Smooth muscle cell (in vitro differentiated cells): ENCODE results near the gene COL19A1. TPM values are rescaled to one million over a fixed set of nuclear protein-coding genes. Genes with fewer than 3 reads are reported as not detected.

Experiments
- DNase-seq: peaks from one replicate; lab custom pipeline; 2025; ENCODE audit not compliant: unreplicated experiment; lab: John Stamatoyannopoulos, UW
- H2AFZ ChIP-seq: fragments of 200-600 bp; sonication (generic); 2 replicates; pipeline ENCODE4 v1.6.0; 2016; ENCODE audit warnings: antibody characterized with exemption, low read depth, mild to moderate bottlenecking
- H3F3A ChIP-seq: fragments of 200-600 bp; sonication (generic); 2 replicates; pipeline ENCODE4 v1.6.0; 2017; ENCODE audit warnings: antibody characterized with exemption, low read depth
- H3K27ac ChIP-seq: fragments of 200-600 bp; sonication (generic); 2 replicates; pipeline ENCODE4 v1.5.1; 2016; ENCODE audit warnings: low read depth, mild to moderate bottlenecking
- H3K27me3 ChIP-seq: fragments of 200-600 bp; sonication (generic); 2 replicates; pipeline ENCODE4 v1.6.1; 2016; ENCODE audit warnings: low read depth, mild to moderate bottlenecking
- H3K36me3 ChIP-seq: fragments of 200-600 bp; sonication (generic); 2 replicates; pipeline ENCODE4 v1.5.1; 2016; ENCODE audit warnings: low read depth
- H3K4me1 ChIP-seq: fragments of 200-600 bp; sonication (generic); 2 replicates; pipeline ENCODE4 v1.5.1; 2016; ENCODE audit warnings: low read depth
- H3K4me2 ChIP-seq: fragments of 200-600 bp; sonication (generic); 2 replicates; pipeline ENCODE4 v1.6.0; 2016; ENCODE audit warnings: mild to moderate bottlenecking
- H3K4me3 ChIP-seq: fragments of 200-600 bp; sonication (generic); 2 replicates; pipeline ENCODE4 v1.5.1; 2016; ENCODE audit warnings: mild to moderate bottlenecking
- H3K79me2 ChIP-seq: fragments of 200-600 bp; sonication (generic); 2 replicates; pipeline ENCODE4 v1.6.0; 2016; ENCODE audit warnings: low read depth, mild to moderate bottlenecking
- H3K9ac ChIP-seq: fragments of 200-600 bp; sonication (generic); 2 replicates; pipeline ENCODE4 v1.6.0; 2016; ENCODE audit warnings: low read depth
- H3K9me3 ChIP-seq: fragments of 200-600 bp; sonication (generic); replicated peaks from 2 replicates; pipeline ENCODE4 v1.5.1; 2016; ENCODE audit warnings: low read depth
- H4K20me1 ChIP-seq: fragments of 200-600 bp; sonication (generic); 2 replicates; pipeline ENCODE4 v1.6.0; 2016; ENCODE audit warnings: low read depth
- CTCF ChIP-seq: fragments of 200-600 bp; sonication (generic); IDR thresholded peaks from 2 replicates; pipeline ENCODE4 v1.5.1; 2017; ENCODE audit warnings: borderline replicate concordance, mild to moderate bottlenecking, antibody characterized with exemption; ENCODE audit not compliant: insufficient read depth, poor library complexity, severe bottlenecking
- WGBS: methylation state at CpG from one replicate; pipeline ENCODE4 v1.1.7; 2016; ENCODE audit warnings: low lambda C conversion rate; 5-methylcytosine and 5-hydroxymethylcytosine counted together
- polyA plus RNA-seq: library from polyadenylated mRNA; unstranded; fragments of >200 nt; fragmentation: Nextera tagmentation; extraction: Ambion mirVana; gene quantifications from 2 replicates; pipeline ENCODE4 v1.2.1, GENCODE V29; 2016
- total RNA-seq: library from RNA; depleted of rRNA; stranded (reverse); fragments of >200 nt; gene quantifications from 2 replicates; pipeline ENCODE4 v1.2.3, GENCODE V29; 2014

COL19A1 gene
- total and polyA plus RNA-seq, 2 experiments from 2014 or later, result 0.55 to 1.6 TPM

- no peak for TF ChIP-seq CTCF
- DNase-seq, result no peak
- Histone ChIP-seq H3K9ac (no peak overlapping the region), H3K4me3 (no peak overlapping the region), H3K4me1 (no peaks in the 10 kb centered on the region), H3K4me2 (peak overlapping the region; percentile 32), H3K9me3 (no peaks in the 10 kb centered on the region), H4K20me1 (no peaks in the 10 kb centered on the region), H3K36me3 (no peaks in the 10 kb centered on the region), H3K27ac (no peak overlapping the region), H3K79me2 (no peaks in the 10 kb centered on the region), H3F3A (no peaks in the 10 kb centered on the region), H2AFZ (no peak overlapping the region), H3K27me3 (no peaks in the 10 kb centered on the region)
- 82% methylated on average over 1 of the region's 1 CpG for WGBS
Measured at GRCh38 chr6:70130865-70131264, 264.5 kb downstream of the COL19A1 start.

GRCh38 chr6:70131528-70131927 is 265.2 kb downstream of the COL19A1 start:
- no peaks in the 10 kb centered on the region for H3K79me2 ChIP-seq
- no peak overlapping the region for H3K4me3 ChIP-seq
- H3K27ac ChIP-seq, result no peak overlapping the region
- no peaks in the 10 kb centered on the region for H3K4me1 ChIP-seq
- no peaks in the 10 kb centered on the region for H3F3A ChIP-seq
- H3K4me2 ChIP-seq, result peak overlapping the region; percentile 32
- DNase-seq, result no peak
- TF ChIP-seq CTCF, result no peak
- no peaks in the 10 kb centered on the region for H3K36me3 ChIP-seq
- no peaks in the 10 kb centered on the region for H3K27me3 ChIP-seq
- no peaks in the 10 kb centered on the region for H3K9me3 ChIP-seq
- WGBS, result 22% methylated on average over 2 of the region's 2 CpGs
- no peaks in the 10 kb centered on the region for H4K20me1 ChIP-seq
- no peak overlapping the region for H2AFZ ChIP-seq
- no peak overlapping the region for H3K9ac ChIP-seq

GRCh38 chr6:70133246-70133645 is 266.9 kb downstream of the COL19A1 start:
- Histone ChIP-seq H3K4me3 (no peak overlapping the region), H3K9ac (no peak overlapping the region), H4K20me1 (no peaks in the 10 kb centered on the region), H2AFZ (no peak overlapping the region), H3K27me3 (no peaks in the 10 kb centered on the region), H3F3A (no peaks in the 10 kb centered on the region), H3K4me1 (no peaks in the 10 kb centered on the region), H3K79me2 (no peaks in the 10 kb centered on the region), H3K36me3 (no peaks in the 10 kb centered on the region), H3K27ac (no peak overlapping the region), H3K9me3 (no peaks in the 10 kb centered on the region), H3K4me2 (no peak overlapping the region)
- no peak for DNase-seq
- WGBS, result 79% methylated on average over 4 of the region's 4 CpGs
- no peak for TF ChIP-seq CTCF

- H3K36me3 ChIP-seq, result no peaks in the 10 kb centered on the region
- H3K9ac ChIP-seq, result no peak overlapping the region
- H2AFZ ChIP-seq, result no peak overlapping the region
- H4K20me1 ChIP-seq, result no peaks in the 10 kb centered on the region
- no peaks in the 10 kb centered on the region for H3K4me1 ChIP-seq
- no peaks in the 10 kb centered on the region for H3K27me3 ChIP-seq
- no peaks in the 10 kb centered on the region for H3K9me3 ChIP-seq
- H3K79me2 ChIP-seq, result no peaks in the 10 kb centered on the region
- no peak overlapping the region for H3K27ac ChIP-seq
- H3K4me2 ChIP-seq, result no peak overlapping the region
- DNase-seq, result no peak
- no peak overlapping the region for H3K4me3 ChIP-seq
- WGBS, result 99% methylated on average over 2 of the region's 2 CpGs
- no peaks in the 10 kb centered on the region for H3F3A ChIP-seq
- no peak for TF ChIP-seq CTCF
Measured at GRCh38 chr6:70134542-70134941, 268.2 kb downstream of the COL19A1 start.
